ENCODE measurements around the gene CBLB.
A peak's percentile ranks its signal among the peaks of the same experiment; 100 is the strongest.

CBLB gene

GRCh38 chr3:105809208-105809888 is 59.5 kb downstream of the CBLB start:
- WGBS (ENCODE audit: extremely low coverage, insufficient coverage, insufficient read length): no CpG with 5 or more reads among the region's 2 CpGs
- no peak overlapping the region for H4K8ac ChIP-seq (ENCODE audit: low read depth, low read length)
- H3K27ac ChIP-seq (ENCODE audit: low read depth, low read length): no peak overlapping the region
- no peak overlapping the region for H3K9ac ChIP-seq (ENCODE audit: low read length)
- no peak overlapping the region for H3K14ac ChIP-seq (ENCODE audit: low read length)
- no peak overlapping the region for H3K18ac ChIP-seq (ENCODE audit: low read length)
- no peak overlapping the region for H2BK12ac ChIP-seq (ENCODE audit: low read length)
- no peak overlapping the region for H2BK5ac ChIP-seq (ENCODE audit: low read depth, low read length, poor library complexity)
- no peaks in the 10 kb centered on the region for H3K36me3 ChIP-seq (ENCODE audit: control insufficient read depth in 1 of 2, insufficient read depth in 2 of 2, low read length in 2 of 2)
- no peak overlapping the region for H2AFZ ChIP-seq (ENCODE audit: insufficient read depth, low read length, poor library complexity)
- H3K9me3 ChIP-seq (ENCODE audit: insufficient read depth, low read depth, low read length): no peaks in the 10 kb centered on the region
- no peak overlapping the region for H2AK5ac ChIP-seq (ENCODE audit: low read length)
- peak in 1 of 2 donors; percentile 54 for DNase-seq
- H4K91ac ChIP-seq (ENCODE audit: low read depth, low read length): no peak overlapping the region
- no peaks in the 10 kb centered on the region for H3K79me1 ChIP-seq (ENCODE audit: low read length)
- no peaks in the 10 kb centered on the region for H3K79me2 ChIP-seq (ENCODE audit: control insufficient read depth, insufficient read depth, low read length, poor library complexity)
- H3K4me2 ChIP-seq (ENCODE audit: low read length): no peak overlapping the region
- no peak overlapping the region for H3K23ac ChIP-seq (ENCODE audit: low read length)
- H3K4ac ChIP-seq (ENCODE audit: low read depth, low read length): no peak overlapping the region
- H3K27me3 ChIP-seq (ENCODE audit: insufficient read depth, low read length): no peaks in the 10 kb centered on the region
- H3K4me1 ChIP-seq (ENCODE audit: control insufficient read depth in 1 of 2, insufficient read depth in 2 of 2, low read length in 2 of 2): no peaks in the 10 kb centered on the region
- H4K12ac ChIP-seq (ENCODE audit: low read depth, low read length): no peak overlapping the region
- H3K4me3 ChIP-seq (ENCODE audit: low read depth, low read length): no peak overlapping the region
- no peak overlapping the region for H2BK120ac ChIP-seq (ENCODE audit: insufficient read depth, low read length, poor library complexity)

GRCh38 chr3:105807701-105808100 is 61.1 kb downstream of the CBLB start:
- H3K36me3 ChIP-seq (ENCODE audit: control insufficient read depth in 1 of 2, insufficient read depth in 2 of 2, low read length in 2 of 2): no peaks in the 10 kb centered on the region
- H3K4ac ChIP-seq (ENCODE audit: low read depth, low read length): no peak overlapping the region
- H3K9ac ChIP-seq (ENCODE audit: low read length): no peak overlapping the region
- no peaks in the 10 kb centered on the region for H3K9me3 ChIP-seq (ENCODE audit: insufficient read depth, low read depth, low read length)
- no peaks in the 10 kb centered on the region for H3K79me2 ChIP-seq (ENCODE audit: control insufficient read depth, insufficient read depth, low read length, poor library complexity)
- H4K91ac ChIP-seq (ENCODE audit: low read depth, low read length): no peak overlapping the region
- H3K27ac ChIP-seq (ENCODE audit: low read depth, low read length): no peak overlapping the region
- no peak overlapping the region for H3K4me3 ChIP-seq (ENCODE audit: low read depth, low read length)
- H4K12ac ChIP-seq (ENCODE audit: low read depth, low read length): no peak overlapping the region
- H2BK12ac ChIP-seq (ENCODE audit: low read length): no peak overlapping the region
- no peaks in the 10 kb centered on the region for H3K4me1 ChIP-seq (ENCODE audit: control insufficient read depth in 1 of 2, insufficient read depth in 2 of 2, low read length in 2 of 2)
- no peak overlapping the region for H4K8ac ChIP-seq (ENCODE audit: low read depth, low read length)
- no peak overlapping the region for H2BK120ac ChIP-seq (ENCODE audit: insufficient read depth, low read length, poor library complexity)
- no peak overlapping the region for H3K14ac ChIP-seq (ENCODE audit: low read length)
- no peak for DNase-seq
- H3K79me1 ChIP-seq (ENCODE audit: low read length): no peaks in the 10 kb centered on the region
- no peak overlapping the region for H2AK5ac ChIP-seq (ENCODE audit: low read length)
- H3K23ac ChIP-seq (ENCODE audit: low read length): no peak overlapping the region
- WGBS (ENCODE audit: extremely low coverage, insufficient coverage, insufficient read length): no CpG with 5 or more reads among the region's 3 CpGs
- H2BK5ac ChIP-seq (ENCODE audit: low read depth, low read length, poor library complexity): no peak overlapping the region
- no peak overlapping the region for H2AFZ ChIP-seq (ENCODE audit: insufficient read depth, low read length, poor library complexity)
- no peaks in the 10 kb centered on the region for H3K27me3 ChIP-seq (ENCODE audit: insufficient read depth, low read length)
- no peak overlapping the region for H3K4me2 ChIP-seq (ENCODE audit: low read length)
- no peak overlapping the region for H3K18ac ChIP-seq (ENCODE audit: low read length)

- Histone ChIP-seq H3K18ac (ENCODE audit: low read length) (no peak overlapping the region), H3K4ac (ENCODE audit: low read depth, low read length) (no peak overlapping the region), H2AFZ (ENCODE audit: insufficient read depth, low read length, poor library complexity) (no peak overlapping the region), H3K9me3 (ENCODE audit: insufficient read depth, low read depth, low read length) (no peaks in the 10 kb centered on the region), H4K12ac (ENCODE audit: low read depth, low read length) (no peak overlapping the region), H2BK5ac (ENCODE audit: low read depth, low read length, poor library complexity) (no peak overlapping the region), H4K8ac (ENCODE audit: low read depth, low read length) (no peak overlapping the region), H3K4me2 (ENCODE audit: low read length) (no peak overlapping the region), H3K27ac (ENCODE audit: low read depth, low read length) (no peak overlapping the region), H2BK12ac (ENCODE audit: low read length) (no peak overlapping the region), H4K91ac (ENCODE audit: low read depth, low read length) (no peak overlapping the region), H3K23ac (ENCODE audit: low read length) (no peak overlapping the region), H3K79me1 (ENCODE audit: low read length) (no peaks in the 10 kb centered on the region), H3K9ac (ENCODE audit: low read length) (no peak overlapping the region), H3K14ac (ENCODE audit: low read length) (no peak overlapping the region), H3K27me3 (ENCODE audit: insufficient read depth, low read length) (no peaks in the 10 kb centered on the region), H3K4me1 (ENCODE audit: control insufficient read depth in 1 of 2, insufficient read depth in 2 of 2, low read length in 2 of 2) (no peaks in the 10 kb centered on the region), H2AK5ac (ENCODE audit: low read length) (no peak overlapping the region), H3K79me2 (ENCODE audit: control insufficient read depth, insufficient read depth, low read length, poor library complexity) (no peaks in the 10 kb centered on the region), H3K36me3 (ENCODE audit: control insufficient read depth in 1 of 2, insufficient read depth in 2 of 2, low read length in 2 of 2) (peaks cover 0 to under 1% of the 10 kb centered on the region in 2 experiments), H2BK120ac (ENCODE audit: insufficient read depth, low read length, poor library complexity) (no peak overlapping the region), H3K4me3 (ENCODE audit: low read depth, low read length) (no peak overlapping the region)
- DNase-seq: peak; percentile 72 to 78
- no CpG with 5 or more reads among the region's 4 CpGs for WGBS (ENCODE audit: extremely low coverage, insufficient coverage, insufficient read length)
These were observed 61.7 kb downstream of the CBLB start for GRCh38 chr3:105807146-105807545.

GRCh38 chr3:105806359-105806758 is 62.5 kb downstream of the CBLB start:
- Histone ChIP-seq H3K18ac (ENCODE audit: low read length) (no peak overlapping the region), H3K9me3 (ENCODE audit: insufficient read depth, low read depth, low read length) (no peaks in the 10 kb centered on the region), H3K79me1 (ENCODE audit: low read length) (no peaks in the 10 kb centered on the region), H2BK12ac (ENCODE audit: low read length) (no peak overlapping the region), H4K91ac (ENCODE audit: low read depth, low read length) (no peak overlapping the region), H3K36me3 (ENCODE audit: control insufficient read depth in 1 of 2, insufficient read depth in 2 of 2, low read length in 2 of 2) (peaks cover 0 to 2% of the 10 kb centered on the region in 2 experiments), H2AK5ac (ENCODE audit: low read length) (no peak overlapping the region), H4K8ac (ENCODE audit: low read depth, low read length) (no peak overlapping the region), H3K27ac (ENCODE audit: low read depth, low read length) (no peak overlapping the region), H3K4me2 (ENCODE audit: low read length) (no peak overlapping the region), H3K27me3 (ENCODE audit: insufficient read depth, low read length) (no peaks in the 10 kb centered on the region), H2AFZ (ENCODE audit: insufficient read depth, low read length, poor library complexity) (no peak overlapping the region), H3K23ac (ENCODE audit: low read length) (no peak overlapping the region), H2BK120ac (ENCODE audit: insufficient read depth, low read length, poor library complexity) (no peak overlapping the region), H3K4me1 (ENCODE audit: control insufficient read depth in 1 of 2, insufficient read depth in 2 of 2, low read length in 2 of 2) (no peaks in the 10 kb centered on the region), H2BK5ac (ENCODE audit: low read depth, low read length, poor library complexity) (no peak overlapping the region), H3K4me3 (ENCODE audit: low read depth, low read length) (no peak overlapping the region), H3K9ac (ENCODE audit: low read length) (no peak overlapping the region), H4K12ac (ENCODE audit: low read depth, low read length) (no peak overlapping the region), H3K14ac (ENCODE audit: low read length) (no peak overlapping the region), H3K79me2 (ENCODE audit: control insufficient read depth, insufficient read depth, low read length, poor library complexity) (no peaks in the 10 kb centered on the region), H3K4ac (ENCODE audit: low read depth, low read length) (no peak overlapping the region)
- peak in 1 of 2 donors; percentile 31 for DNase-seq

All from trophoblast cell (in vitro differentiated cells and primary cell).